HCT116 (cell line): ENCODE data around the gene NF2. TPM values are rescaled to one million over a fixed set of nuclear protein-coding genes. Genes with fewer than 3 reads are reported as not detected.

ENCODE experiments used
- ATAC-seq: fragments of 200-7000 bp; cut with Tn5 transposase; 2 replicates; pipeline ENCODE4 v1.9.1; 2020; ENCODE audit warnings: mild to moderate bottlenecking, moderate library complexity
- BruUV-seq: library from RNA; stranded (reverse); fragments of 400-500 nt; replicated peaks from 2 replicates; lab custom pipeline; 2021; lab: Mats Ljungman, UMichigan
- CTCF ChIA-PET: fragments of 300-600 bp; sonication (Branson Sonifier 250); formaldehyde crosslinking; loops from one replicate; lab custom pipeline; 2021; ENCODE audit warnings: antibody characterized with exemption; lab: Charles Lee
- POLR2A ChIA-PET: fragments of 300-600, 350-600 bp; sonication (Branson Sonifier 250); formaldehyde crosslinking; loops from one replicate; lab custom pipeline; 2021; ENCODE audit warnings: antibody characterized with exemption; lab: Charles Lee
- RAD21 ChIA-PET, 2 experiments: fragments of 300-600 bp; sonication (Branson Sonifier 250); formaldehyde crosslinking; loops; one replicate each; lab custom pipeline; 2023; ENCODE audit warnings: low total read pairs in 2 of 2; ENCODE audit not compliant: uncharacterized antibody in 2 of 2, unreplicated experiment in 2 of 2, low non-redundant PET in 1 of 2; lab: Charles Lee
- DNase-seq: peaks from one replicate; pipeline ENCODE4 v3.0.0-alpha.2; 2010; ENCODE audit warnings: low read depth, low spot score
- H2AFZ ChIP-seq: fragments of 200-600 bp; shearing (Covaris generic), sonication (generic); 2 replicates; pipeline ENCODE4 v1.6.1; 2017; ENCODE audit warnings: low read depth, mixed run types, mixed read lengths, antibody characterized with exemption, low read length; ENCODE audit not compliant: poor library complexity, severe bottlenecking
- H3K27ac ChIP-seq: 2 replicates; pipeline ENCODE4 v1.5.1; 2012; ENCODE audit warnings: low read depth, low read length
- H3K27me3 ChIP-seq: fragments of 200-600 bp; sonication (generic); 2 replicates; pipeline ENCODE4 v1.6.1; 2016; ENCODE audit warnings: mixed run types, low read length, mixed read lengths; ENCODE audit not compliant: insufficient read depth
- H3K36me3 ChIP-seq, 2 experiments: fragments of 200-500 bp in 1 of 2; fragments of 200-600 bp in 1 of 2; sonication (Bioruptor generic) in 1 of 2; sonication (generic) in 1 of 2; 2 replicates each; pipeline versions ENCODE4 v1.5.1 to v1.6.1; 2014 to 2016; ENCODE audit warnings: low read length in 2 of 2, inconsistent platforms in 1 of 2, mixed read lengths in 1 of 2, mixed run types in 1 of 2; ENCODE audit not compliant: insufficient read depth in 2 of 2, control insufficient read depth in 1 of 2
- H3K4me1 ChIP-seq, 2 experiments: fragments of 200-600 bp in 1 of 2; sonication (generic) in 1 of 2; 2 replicates each; pipeline versions ENCODE4 v1.5.1 to v1.6.1; 2012 to 2017; ENCODE audit warnings: low read length in 2 of 2, inconsistent platforms in 1 of 2, mild to moderate bottlenecking in 1 of 2, mixed read lengths in 1 of 2, mixed run types in 1 of 2, moderate library complexity in 1 of 2; ENCODE audit not compliant: insufficient read depth in 2 of 2, control insufficient read depth in 1 of 2
- H3K4me2 ChIP-seq: fragments of 200-600 bp; sonication (generic); 2 replicates; pipeline ENCODE4 v1.6.1; 2017; ENCODE audit warnings: mixed run types, low read length, mixed read lengths
- H3K4me3 ChIP-seq, 2 experiments: fragments of 200-600 bp in 1 of 2; sonication (generic) in 1 of 2; replicated peaks in 1 of 2; 2 replicates each; pipeline ENCODE4 v1.5.1; 2011 to 2016; ENCODE audit warnings: low read length in 2 of 2, control low read depth in 1 of 2, low read depth in 1 of 2, mild to moderate bottlenecking in 1 of 2, mixed read lengths in 1 of 2, mixed run types in 1 of 2
- H3K79me2 ChIP-seq: fragments of 200-600 bp; sonication (generic); 2 replicates; pipeline ENCODE4 v1.6.1; 2017; ENCODE audit warnings: mild to moderate bottlenecking, mixed run types, low read length, moderate library complexity, mixed read lengths; ENCODE audit not compliant: insufficient read depth
- H3K9ac ChIP-seq: fragments of 200-600 bp; sonication (generic); 2 replicates; pipeline ENCODE4 v1.6.1; 2016; ENCODE audit warnings: low read length, mixed read lengths
- H3K9me2 ChIP-seq: fragments of 200-600 bp; sonication (generic), shearing (Covaris generic); 2 replicates; pipeline ENCODE4 v1.6.1; 2017; ENCODE audit warnings: mixed run types, mild to moderate bottlenecking, moderate library complexity; ENCODE audit not compliant: insufficient read depth
- H3K9me3 ChIP-seq, 2 experiments: fragments of 200-500 bp in 1 of 2; fragments of 200-600 bp in 1 of 2; sonication (Bioruptor generic) in 1 of 2; sonication (generic) in 1 of 2; 2 replicates each; pipeline ENCODE4 v1.6.1; 2014 to 2017; ENCODE audit warnings: low read length in 2 of 2, mixed read lengths in 2 of 2, inconsistent platforms in 1 of 2, low read depth in 1 of 2, mild to moderate bottlenecking in 1 of 2, mixed run types in 1 of 2, moderate library complexity in 1 of 2; ENCODE audit not compliant: control insufficient read depth in 1 of 2, insufficient read depth in 1 of 2
- H4K20me1 ChIP-seq: fragments of 200-600 bp; sonication (generic), shearing (Covaris generic); 2 replicates; pipeline ENCODE4 v1.6.1; 2017; ENCODE audit warnings: mixed run types, mild to moderate bottlenecking, moderate library complexity; ENCODE audit not compliant: insufficient read depth
- CTCF ChIP-seq, 3 experiments: fragments of 200-600 bp in 1 of 3; sonication (generic) in 1 of 3; IDR thresholded peaks in 2 of 3; conservative IDR thresholded peaks in 1 of 3; 2 replicates each; pipeline ENCODE4 v1.5.1; 2012 to 2017; ENCODE audit warnings: low read depth in 2 of 3, low read length in 2 of 3, antibody characterized with exemption in 1 of 3, borderline replicate concordance in 1 of 3, control low read depth in 1 of 3, mild to moderate bottlenecking in 1 of 3, mixed read lengths in 1 of 3, mixed run types in 1 of 3, moderate library complexity in 1 of 3; ENCODE audit not compliant: insufficient read depth in 1 of 3
- EZH2 ChIP-seq: fragments of 200-600 bp; sonication (generic); IDR thresholded peaks from 2 replicates; pipeline ENCODE4 v1.6.1; 2017; ENCODE audit warnings: antibody characterized with exemption, mixed run types
- RAD21 ChIP-seq: IDR thresholded peaks from 2 replicates; pipeline ENCODE4 v1.6.1; 2012; ENCODE audit warnings: low read depth, mild to moderate bottlenecking
- REST ChIP-seq: IDR thresholded peaks from 2 replicates; pipeline ENCODE4 v1.6.1; 2012; ENCODE audit warnings: low read depth
- SIN3A ChIP-seq: IDR thresholded peaks from 2 replicates; pipeline ENCODE4 v1.6.1; 2012; ENCODE audit warnings: low read depth
- SP1 ChIP-seq: IDR thresholded peaks from 2 replicates; pipeline ENCODE4 v1.6.1; 2012; ENCODE audit warnings: low read depth
- TCF7L2 ChIP-seq: IDR thresholded peaks from 2 replicates; pipeline ENCODE4 v1.7.0; 2011; ENCODE audit warnings: borderline replicate concordance, inconsistent platforms; ENCODE audit not compliant: insufficient read depth, insufficient read length; ENCODE audit errors: extremely low read depth
- intact Hi-C: fragments of 100-400 bp; cut with micrococcal nuclease; formaldehyde crosslinking; loops from 2 replicates; pipeline ENCODE4 v1.10.0; 2022
- total RNA-seq: library from RNA; stranded (reverse); gene quantifications from one replicate; pipeline ENCODE4 v1.2.1, GENCODE V29; 2021; ENCODE audit not compliant: unreplicated experiment

Gene NF2
- total RNA-seq, 1 experiment from 2014 or later, result 70.2 TPM

GRCh38 chr22:29701155-29701999 is 97.9 kb downstream of the NF2 start (continued):
- TF ChIP-seq REST (no peak), SP1 (no peak), EZH2 (no peak)
- TF ChIP-seq, all 23 proteins: peak for 4

- DNase-seq (no peak), ATAC-seq (peak; percentile 65)
- POLR2A ChIA-PET, result interaction anchor here (1.1 to 1.7 kb wide), 3 partner anchors 65 to 386 kb away, joined by 3 to 5 read pairs (median 4); partner anchors contain the start of genes UQCR10 and ZMAT5
- peak overlapping the region; percentile 38 for H3K27ac ChIP-seq
- no peak overlapping the region for H2AFZ ChIP-seq
- intact Hi-C loops, result loop anchor here (1.0 kb wide), 2 partner anchors 303 to 387 kb away; no protein-coding TSS in a partner anchor
- no peaks in the 10 kb centered on the region for H3K79me2 ChIP-seq
- H3K36me3 ChIP-seq, result no peaks in the 10 kb centered on the region
- BruUV-seq, result no TSS peak
- CTCF ChIA-PET, result interaction anchor here (0.9 to 3.1 kb wide), 10 partner anchors 9 to 586 kb away, joined by 3 to 29 read pairs (median 4); no protein-coding TSS in a partner anchor
- H3K4me3 ChIP-seq, result no peak overlapping the region
- H3K9me3 ChIP-seq, result no peaks in the 10 kb centered on the region
- no peak overlapping the region for H3K9ac ChIP-seq
- RAD21 ChIA-PET, result interaction anchor here (0.8 to 1.0 kb wide), 3 partner anchors 64 to 387 kb away, joined by 3 to 4 read pairs (median 3); partner anchors contain the start of genes UQCR10 (in 1 of the 2) and ZMAT5 (in 1 of the 2)
- H3K9me2 ChIP-seq, result no peaks in the 10 kb centered on the region
- TF ChIP-seq RAD21, result peak; percentile 49; the same call in 1 of the 2 replicates
- peak; percentile 56 for TF ChIP-seq TCF7L2
- no peak for TF ChIP-seq REST
- no peak for TF ChIP-seq SIN3A
- TF ChIP-seq CTCF (IDR thresholded peaks at IDR 0.05 in 2 of 3, conservative IDR thresholded peaks at IDR 0.05 in 1 of 3; ENCODE audit: borderline replicate concordance in 1 of 3, insufficient read depth in 1 of 3, low read depth in 2 of 3, low read length in 2 of 3), result peak; percentile 19 to 34 (median 26); a peak in 3 of 6 replicates
- H3K4me1 ChIP-seq, result peaks cover 36 to 41% of the 10 kb centered on the region in 2 experiments
- H3K27me3 ChIP-seq, result no peaks in the 10 kb centered on the region
- H3K4me2 ChIP-seq, result peak overlapping the region; percentile 61
- no peaks in the 10 kb centered on the region for H4K20me1 ChIP-seq
Observed at GRCh38 chr22:29702000-29702930, 98.8 kb downstream of the NF2 start.
